Mesodermal cell (in vitro differentiated cells): Measurements from ENCODE around the gene PRKAR2A.

Experiments
- H3K27ac ChIP-seq: 2 replicates; pipeline ENCODE4 v1.7.0; 2013; ENCODE audit warnings: mild to moderate bottlenecking, low read depth, low read length, moderate library complexity; ENCODE audit not compliant: severe bottlenecking
- H3K36me3 ChIP-seq: 2 replicates; pipeline ENCODE4 v1.7.1; 2013; ENCODE audit warnings: mild to moderate bottlenecking, low read length, moderate library complexity; ENCODE audit not compliant: control insufficient read depth, insufficient read depth
- H3K4me1 ChIP-seq: one replicate; pipeline ENCODE4 v1.7.1; 2013; ENCODE audit warnings: mild to moderate bottlenecking, low read length; ENCODE audit not compliant: insufficient read depth, control insufficient read depth, poor library complexity, severe bottlenecking
- H3K4me3 ChIP-seq: 2 replicates; pipeline ENCODE4 v1.7.0; 2013; ENCODE audit warnings: low read length, control low read depth, mild to moderate bottlenecking; ENCODE audit not compliant: insufficient read depth, poor library complexity, severe bottlenecking; ENCODE audit errors: extremely low read depth
- H3K9me3 ChIP-seq: 2 replicates; pipeline ENCODE4 v1.7.1; 2013; ENCODE audit warnings: mild to moderate bottlenecking, low read length, moderate library complexity; ENCODE audit not compliant: control insufficient read depth
- WGBS, 2 experiments: methylation state at CpG; one replicate each; pipeline ENCODE4 v1.1.5; 2013; ENCODE audit warnings: missing lambda C conversion rate in 2 of 2; ENCODE audit not compliant: insufficient coverage in 2 of 2; 5-methylcytosine and 5-hydroxymethylcytosine counted together

Gene PRKAR2A

GRCh38 chr3:48707157-48707556, 140.5 kb downstream of the PRKAR2A start:
- Histone ChIP-seq H3K4me3 (no peak overlapping the region), H3K27ac (no peak overlapping the region), H3K36me3 (peaks cover 92% of the 10 kb centered on the region), H3K9me3 (no peaks in the 10 kb centered on the region), H3K4me1 (peaks cover 11% of the 10 kb centered on the region)
- WGBS, 2 experiments = 100% methylated on average over 2 to 3 of the region's 5 CpGs

DNA sequence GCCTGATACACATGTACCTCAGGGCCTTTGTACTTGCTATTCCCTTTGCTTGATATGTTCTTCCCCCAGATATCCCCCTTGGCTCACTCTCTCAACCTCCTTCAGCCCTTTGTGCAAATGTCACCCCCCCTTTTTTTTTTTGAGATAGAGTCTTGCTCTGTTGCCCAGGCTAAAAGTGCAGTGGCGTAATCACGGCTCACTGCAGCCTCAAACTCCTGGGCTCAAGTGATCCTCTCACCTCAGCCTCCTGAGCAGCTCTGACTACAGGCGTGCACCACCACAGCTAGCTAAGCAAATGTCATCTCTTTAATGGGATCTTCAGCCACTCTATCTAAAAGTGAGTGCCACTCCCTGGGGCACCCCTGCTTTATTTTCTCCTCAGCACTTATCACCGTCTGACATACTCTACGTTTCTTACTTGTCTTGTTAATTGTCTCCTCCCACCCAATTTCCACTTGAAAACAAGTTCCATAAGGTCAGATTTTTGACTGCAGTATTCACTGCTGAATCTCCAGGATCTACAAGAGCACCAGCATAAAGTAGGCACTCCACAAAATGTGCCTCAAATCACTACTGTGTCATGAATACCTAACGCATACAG, 145.3 kb downstream of the PRKAR2A start:
- Histone ChIP-seq H3K27ac (no peak overlapping the region), H3K9me3 (no peaks in the 10 kb centered on the region), H3K4me1 (no peaks in the 10 kb centered on the region), H3K4me3 (no peak overlapping the region), H3K36me3 (peaks cover 90% of the 10 kb centered on the region)
- WGBS, 2 experiments = 81 to 87% methylated on average over 5 of the region's 6 CpGs

GRCh38 chr3:48700731-48701405, 146.8 kb downstream of the PRKAR2A start:
- peaks cover 9% of the 10 kb centered on the region for H3K4me1 ChIP-seq
- no peak overlapping the region for H3K4me3 ChIP-seq
- no peaks in the 10 kb centered on the region for H3K9me3 ChIP-seq
- WGBS, 2 experiments = 95 to 97% methylated on average over 3 to 5 of the region's 11 CpGs
- peaks cover 87% of the 10 kb centered on the region for H3K36me3 ChIP-seq
- H3K27ac ChIP-seq = no peak overlapping the region

GRCh38 chr3:48698891-48699290, 148.8 kb downstream of the PRKAR2A start:
- no peaks in the 10 kb centered on the region for H3K9me3 ChIP-seq
- peaks cover 89% of the 10 kb centered on the region for H3K36me3 ChIP-seq
- H3K4me3 ChIP-seq = no peak overlapping the region
- WGBS, 2 experiments = 93 to 96% methylated on average over 3 to 7 of the region's 8 CpGs
- peaks cover 22% of the 10 kb centered on the region for H3K4me1 ChIP-seq
- no peak overlapping the region for H3K27ac ChIP-seq

DNA sequence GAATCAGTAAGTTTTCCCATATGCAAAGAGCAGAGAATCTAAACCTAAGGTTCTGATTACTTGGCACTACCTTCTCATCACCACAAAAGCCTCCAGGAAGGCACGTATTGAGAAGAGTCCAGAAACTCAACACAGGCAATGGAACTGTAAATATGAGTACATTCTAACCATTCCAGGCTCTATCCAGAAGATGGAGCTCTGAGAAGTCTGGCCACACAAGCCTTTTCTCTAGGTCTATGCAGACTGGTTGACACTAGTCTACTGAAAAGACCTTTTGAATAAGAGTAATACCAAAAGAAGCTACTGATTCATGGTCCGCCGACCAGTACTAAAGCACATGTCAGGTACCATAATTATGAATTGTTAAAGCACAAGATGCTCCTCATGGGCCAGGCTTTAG, 149.7 kb downstream of the PRKAR2A start:
- Histone ChIP-seq H3K27ac (no peak overlapping the region), H3K4me3 (no peak overlapping the region), H3K9me3 (no peaks in the 10 kb centered on the region), H3K4me1 (peaks cover 27% of the 10 kb centered on the region), H3K36me3 (peaks cover 94% of the 10 kb centered on the region)
- 100% methylated on average over 2 of the region's 3 CpGs; no CpG with 5 or more reads in 1 of the 2 experiments for WGBS, 2 experiments

DNA sequence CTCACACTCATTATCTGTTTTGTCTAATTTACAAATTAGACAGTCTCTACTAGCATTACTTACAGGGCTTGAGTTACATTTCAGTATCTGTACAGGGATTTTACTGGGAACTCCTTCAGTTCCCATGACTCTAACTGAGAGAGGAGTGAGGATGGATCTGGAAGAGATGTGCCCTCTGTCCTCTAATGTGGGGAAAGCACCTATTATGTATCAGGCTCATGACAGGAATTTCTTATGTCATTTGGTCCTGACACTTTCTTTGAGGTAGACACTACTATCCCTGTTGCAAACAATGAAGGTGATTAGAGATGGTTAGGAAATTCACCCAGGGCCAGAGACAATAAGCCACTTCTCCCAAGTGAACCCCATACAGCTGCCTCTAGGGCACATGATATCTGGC, 151.1 kb downstream of the PRKAR2A start:
- peaks cover 93% of the 10 kb centered on the region for H3K36me3 ChIP-seq
- no peak overlapping the region for H3K4me3 ChIP-seq
- H3K27ac ChIP-seq = peak overlapping the region; percentile 16
- peaks cover 27% of the 10 kb centered on the region for H3K4me1 ChIP-seq
- H3K9me3 ChIP-seq = no peaks in the 10 kb centered on the region
